Peyer's patch (tissue), 4 donors: ENCODE data around the gene ENTPD8. TPM values are rescaled to one million over a fixed set of nuclear protein-coding genes. Genes with fewer than 3 reads are reported as not detected.
A peak's percentile ranks its signal among the peaks of the same experiment; 100 is the strongest.

Source experiments
- DNase-seq, 3 donors: peaks; one replicate each; pipeline ENCODE4 v3.0.0-alpha.2; 2017 to 2019
- H3K27ac ChIP-seq, 4 donors: fragments of 200-600 bp; sonication (generic); one replicate each; pipeline ENCODE4 v1.5.1; 2016 to 2019
- H3K27me3 ChIP-seq, 2 donors: fragments of 200-600 bp; sonication (generic); one replicate each; pipeline ENCODE4 v1.5.1; 2019
- H3K36me3 ChIP-seq, 3 donors: fragments of 200-600 bp; sonication (generic); one replicate each; pipeline ENCODE4 v1.5.1; 2016 to 2019
- H3K4me1 ChIP-seq, 4 donors: fragments of 200-600 bp; sonication (generic); one replicate each; pipeline ENCODE4 v1.5.1; 2016 to 2019
- H3K4me3 ChIP-seq, 4 donors: fragments of 200-600 bp; sonication (generic); 1 replicate in 3 of 4; 2 replicates in 1 of 4; pipeline ENCODE4 v1.5.1; 2016 to 2019; ENCODE audit warnings: mild to moderate bottlenecking in 1 of 4
- H3K9me3 ChIP-seq, 4 donors: fragments of 200-600 bp; sonication (generic); one replicate each; pipeline ENCODE4 v1.5.1; 2016 to 2019; ENCODE audit warnings: mild to moderate bottlenecking in 1 of 4
- CTCF ChIP-seq, 6 experiments: fragments of 450-650 bp in 4 of 6; fragments of 200-600 bp in 2 of 6; sonication (generic) in 1 of 6; IDR thresholded peaks; one replicate each; pipeline ENCODE4 v1.5.1; 2017 to 2019; ENCODE audit warnings: antibody characterized with exemption in 6 of 6, mild to moderate bottlenecking in 3 of 6, moderate library complexity in 1 of 6
- POLR2A ChIP-seq, 2 donors: fragments of 450-650 bp; IDR thresholded peaks; one replicate each; pipeline ENCODE4 v1.5.1; 2017; ENCODE audit warnings: antibody characterized with exemption in 2 of 2, mild to moderate bottlenecking in 2 of 2, moderate library complexity in 2 of 2
- total RNA-seq, 4 donors: library from RNA; depleted of rRNA; stranded (reverse); fragments of >200 nt; gene quantifications; one replicate each; pipeline ENCODE4 v1.1.0, GENCODE V29; 2016

The ENTPD8 gene
- total RNA-seq, 4 donors from 2014 or later = 26.4 to 143 (median 104) TPM

- Histone ChIP-seq H3K4me3 (no peak overlapping the region), H3K27ac (no peak overlapping the region), H3K4me1 (peaks cover 0 to 23% (median 5%) of the 10 kb centered on the region in 4 donors), H3K27me3 (no peaks in the 10 kb centered on the region), H3K36me3 (no peaks in the 10 kb centered on the region), H3K9me3 (no peaks in the 10 kb centered on the region)
- DNase-seq = peak in 1 of 3 donors; percentile 48
- TF ChIP-seq POLR2A (IDR thresholded peaks at IDR 0.05) (no peak), CTCF (IDR thresholded peaks at IDR 0.05) (no peak)
These were observed 12.2 kb downstream of the ENTPD8 start for GRCh38 chr9:137428841-137429545.

GRCh38 chr9:137428311-137428630, 12.9 kb downstream of the ENTPD8 start:
- Histone ChIP-seq H3K27me3 (no peaks in the 10 kb centered on the region), H3K4me1 (peaks cover 0 to 30% (median 9%) of the 10 kb centered on the region in 4 donors), H3K4me3 (no peak overlapping the region), H3K9me3 (no peaks in the 10 kb centered on the region), H3K36me3 (no peaks in the 10 kb centered on the region), H3K27ac (no peak overlapping the region)
- DNase-seq = no peak
- TF ChIP-seq POLR2A (IDR thresholded peaks at IDR 0.05) (no peak), CTCF (IDR thresholded peaks at IDR 0.05) (no peak)

GRCh38 chr9:137427454-137428310, 13.5 kb downstream of the ENTPD8 start:
- DNase-seq = no peak
- H3K4me3 ChIP-seq = no peak overlapping the region
- H3K27me3 ChIP-seq = no peaks in the 10 kb centered on the region
- H3K27ac ChIP-seq = no peak overlapping the region
- H3K4me1 ChIP-seq = peaks cover 0 to 30% (median 9%) of the 10 kb centered on the region in 4 donors
- H3K9me3 ChIP-seq = no peaks in the 10 kb centered on the region
- TF ChIP-seq CTCF (IDR thresholded peaks at IDR 0.05) = peak in 1 of 6 experiments; percentile 10
- TF ChIP-seq POLR2A (IDR thresholded peaks at IDR 0.05) = no peak
- no peaks in the 10 kb centered on the region for H3K36me3 ChIP-seq

GRCh38 chr9:137426018-137426681, 15.0 kb downstream of the ENTPD8 start:
- TF ChIP-seq POLR2A (IDR thresholded peaks at IDR 0.05) (no peak), CTCF (IDR thresholded peaks at IDR 0.05) (no peak)
- no peaks in the 10 kb centered on the region for H3K27me3 ChIP-seq
- H3K27ac ChIP-seq = no peak overlapping the region
- H3K4me3 ChIP-seq = no peak overlapping the region
- H3K4me1 ChIP-seq = peaks cover 0 to 36% (median 16%) of the 10 kb centered on the region in 4 donors
- H3K9me3 ChIP-seq = no peaks in the 10 kb centered on the region
- peak in 1 of 3 donors; percentile 48 for DNase-seq
- no peaks in the 10 kb centered on the region for H3K36me3 ChIP-seq

- H3K27ac ChIP-seq = peak overlapping the region; percentile 79 to 97 (median 92)
- peak overlapping the region; percentile 83 to 99 (median 92) for H3K4me3 ChIP-seq
- no peaks in the 10 kb centered on the region for H3K9me3 ChIP-seq
- TF ChIP-seq POLR2A (IDR thresholded peaks at IDR 0.05) = peak in 1 of 2 donors; percentile 52
- TF ChIP-seq CTCF (IDR thresholded peaks at IDR 0.05) = no peak
- H3K36me3 ChIP-seq = no peaks in the 10 kb centered on the region
- H3K27me3 ChIP-seq = no peaks in the 10 kb centered on the region
- H3K4me1 ChIP-seq = peaks cover 0 to 26% (median 11%) of the 10 kb centered on the region in 4 donors
- peak in 2 of 3 donors; percentile 77 to 79 for DNase-seq
These were observed 17.5 kb downstream of the ENTPD8 start for GRCh38 chr9:137423514-137424291.
